Erythroblast (primary cell): ENCODE measurements around the gene PRKCZ.

Experiments
- GATA1 ChIP-seq: IDR thresholded peaks from 2 replicates; pipeline ENCODE4 v1.6.1; 2011; ENCODE audit warnings: low read depth, mild to moderate bottlenecking, control low read depth, low read length, moderate library complexity
- POLR2A ChIP-seq: IDR thresholded peaks from 2 replicates; pipeline ENCODE4 v1.6.1; 2011; ENCODE audit warnings: mild to moderate bottlenecking, low read length

DNA sequence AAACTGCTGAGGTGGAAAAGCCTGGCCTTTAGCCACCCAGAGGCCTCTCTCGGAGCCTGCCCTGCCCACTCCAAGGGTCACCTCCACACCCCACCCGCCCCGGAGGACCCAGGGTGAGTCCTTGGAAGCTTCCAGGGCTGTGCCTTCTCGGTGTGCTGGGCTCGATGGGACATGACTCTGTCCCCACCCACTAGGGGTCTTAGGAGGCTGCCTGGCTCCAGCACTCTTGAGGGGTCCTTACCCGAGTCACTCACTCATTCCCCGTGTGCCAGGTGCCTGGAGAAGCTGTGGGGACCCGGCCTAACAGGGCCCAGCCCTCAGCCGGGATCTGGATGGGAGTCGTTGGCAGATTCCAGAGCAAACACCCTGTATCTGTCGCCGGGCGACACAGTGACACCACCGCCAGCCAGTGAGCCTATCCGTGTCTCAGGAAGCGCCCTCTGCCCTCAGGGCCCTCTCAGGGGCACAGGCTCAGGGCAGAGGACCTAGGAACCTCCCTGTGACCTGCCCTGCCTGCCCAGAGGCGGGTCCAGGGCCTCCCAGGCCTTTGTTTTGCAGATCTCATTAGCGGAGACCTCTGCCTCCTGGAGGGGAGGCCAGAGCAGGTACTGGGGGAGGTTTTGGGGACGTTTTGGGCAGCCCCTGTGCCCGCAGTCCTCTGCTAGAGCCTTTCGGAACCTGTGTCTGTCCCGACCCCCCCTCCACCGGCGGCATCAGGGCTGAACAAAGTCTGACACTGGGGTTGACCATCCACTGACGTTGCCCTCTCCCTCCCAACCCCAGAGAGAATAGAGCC, 3.1 kb upstream of the PRKCZ start:
- TF ChIP-seq POLR2A (no peak), GATA1 (no peak)
